Activated naive CD4-positive, alpha-beta T cell treated with Interleukin-2 at 50 U/mL for 16 hours (primary cell): ENCODE measurements around the gene COL19A1.
A peak's percentile ranks its signal among the peaks of the same experiment; 100 is the strongest.
"Not testable (repeated sequence)": the region's sequence is repeated elsewhere in the genome, so short reads cannot be mapped to it uniquely, and the experiment has no call there.

Experiments
- DNase-seq: peaks from one replicate; pipeline ENCODE4 v3.0.0-alpha.2; 2020

Gene COL19A1

GRCh38 chr6:69866351-69866769, at the start of gene COL19A1:
Gene COL19A1, plus strand, starts transcription at chr6:69866556. Its CDS starts 13,012 bp downstream, at chr6:69879568.
- peak; percentile 27 for DNase-seq

- DNase-seq: no peak
These were observed 49.8 kb upstream of the COL19A1 start for GRCh38 chr6:69816569-69816968.

GRCh38 chr6:69817358-69817757, 49.0 kb upstream of the COL19A1 start:
- no peak for DNase-seq

GRCh38 chr6:69818223-69818930, 48.0 kb upstream of the COL19A1 start:
- DNase-seq: no peak

- DNase-seq: no peak
These were observed 47.2 kb upstream of the COL19A1 start for GRCh38 chr6:69819138-69819537.

GRCh38 chr6:69820018-69820417, 46.3 kb upstream of the COL19A1 start:
- DNase-seq: no peak

- DNase-seq: no peak
These were observed 45.9 kb upstream of the COL19A1 start for GRCh38 chr6:69820438-69820837.

GRCh38 chr6:69824355-69824754, 42.0 kb upstream of the COL19A1 start:
- not testable (repeated sequence) for DNase-seq

GRCh38 chr6:69825904-69826303, 40.5 kb upstream of the COL19A1 start:
- DNase-seq: no peak

GRCh38 chr6:69827276-69827893, 39.0 kb upstream of the COL19A1 start:
- no peak for DNase-seq

GRCh38 chr6:69832558-69832957, 33.8 kb upstream of the COL19A1 start:
- no peak for DNase-seq

GRCh38 chr6:69835414-69836179, 30.8 kb upstream of the COL19A1 start:
- no peak for DNase-seq

- no peak for DNase-seq
These were observed 24.5 kb upstream of the COL19A1 start for GRCh38 chr6:69841862-69842261.

- no peak for DNase-seq
These were observed 23.2 kb upstream of the COL19A1 start for GRCh38 chr6:69843189-69843588.

GRCh38 chr6:69846312-69846711, 20.0 kb upstream of the COL19A1 start:
- DNase-seq: no peak

- DNase-seq: no peak
These were observed 19.4 kb upstream of the COL19A1 start for GRCh38 chr6:69846770-69847491.

GRCh38 chr6:69847492-69847788, 18.9 kb upstream of the COL19A1 start:
- DNase-seq: no peak

GRCh38 chr6:69848552-69848951, 17.8 kb upstream of the COL19A1 start:
- DNase-seq: no peak

GRCh38 chr6:69852706-69853105, 13.7 kb upstream of the COL19A1 start:
- DNase-seq: no peak

GRCh38 chr6:69861986-69862385, 4.4 kb upstream of the COL19A1 start:
- DNase-seq: no peak

- DNase-seq: no peak
These were observed 2.6 kb upstream of the COL19A1 start for GRCh38 chr6:69863766-69864165.

GRCh38 chr6:69865126-69865525, 1.2 kb upstream of the COL19A1 start:
- DNase-seq: no peak
